Liver (tissue), 9 donors: ENCODE results near the gene STK32C. TPM values are rescaled to one million over a fixed set of nuclear protein-coding genes. Genes with fewer than 3 reads are reported as not detected.

Experiments
- DNase-seq: peaks from one replicate; pipeline ENCODE4 v3.0.0-alpha.2; 2017; ENCODE audit warnings: low spot score
- H3K27ac ChIP-seq, 2 donors: one replicate each; pipeline ENCODE4 v1.7.0; 2013; ENCODE audit warnings: inconsistent platforms in 2 of 2, low read length in 2 of 2, control low read depth in 1 of 2, low read depth in 1 of 2, mild to moderate bottlenecking in 1 of 2
- H3K27me3 ChIP-seq, 4 donors: one replicate each; pipeline versions ENCODE4 v1.6.1 to v1.7.0; 2013; ENCODE audit warnings: low read length in 3 of 4, inconsistent platforms in 1 of 4, mild to moderate bottlenecking in 1 of 4, moderate library complexity in 1 of 4; ENCODE audit not compliant: control insufficient read depth in 4 of 4, insufficient read depth in 4 of 4
- H3K36me3 ChIP-seq, 4 donors: one replicate each; pipeline versions ENCODE4 v1.6.1 to v1.7.0; 2013; ENCODE audit warnings: low read length in 3 of 4, mild to moderate bottlenecking in 3 of 4, low read depth in 1 of 4, moderate library complexity in 1 of 4; ENCODE audit not compliant: control insufficient read depth in 4 of 4, insufficient read depth in 3 of 4
- H3K4me1 ChIP-seq, 4 donors: one replicate each; pipeline versions ENCODE4 v1.6.1 to v1.7.0; 2013; ENCODE audit warnings: low read length in 3 of 4, mild to moderate bottlenecking in 3 of 4, moderate library complexity in 1 of 4; ENCODE audit not compliant: control insufficient read depth in 4 of 4, insufficient read depth in 4 of 4
- H3K4me3 ChIP-seq, 3 donors: one replicate each; pipeline versions ENCODE4 v1.6.1 to v1.7.0; 2013; ENCODE audit warnings: low read length in 3 of 3, control low read depth in 1 of 3, low read depth in 1 of 3, mild to moderate bottlenecking in 1 of 3
- H3K9ac ChIP-seq, 2 donors: one replicate each; pipeline ENCODE4 v1.7.0; 2013; ENCODE audit warnings: low read length in 2 of 2, mild to moderate bottlenecking in 2 of 2, moderate library complexity in 2 of 2, control low read depth in 1 of 2, low read depth in 1 of 2
- H3K9me3 ChIP-seq, 4 donors: one replicate each; pipeline versions ENCODE4 v1.6.1 to v1.7.0; 2013; ENCODE audit warnings: low read length in 3 of 4; ENCODE audit not compliant: control insufficient read depth in 4 of 4
- CTCF ChIP-seq: fragments of 150-350 bp; IDR thresholded peaks from 2 replicates; pipeline ENCODE4 v1.5.1; 2017; ENCODE audit warnings: improper control_type of control experiment, low read depth, low read length; ENCODE audit not compliant: missing input control
- EGR1 ChIP-seq, 2 donors: IDR thresholded peaks; 2 replicates each; pipeline ENCODE4 v1.6.1; 2016 to 2018; ENCODE audit warnings: antibody characterized with exemption in 2 of 2, low read depth in 2 of 2
- FOXA2 ChIP-seq: IDR thresholded peaks from 2 replicates; pipeline ENCODE4 v1.6.1; 2016; ENCODE audit warnings: antibody characterized with exemption
- HNF4A ChIP-seq, 2 donors: conservative IDR thresholded peaks; 2 replicates each; pipeline ENCODE4 v1.6.1; 2016; ENCODE audit warnings: antibody characterized with exemption in 2 of 2, mild to moderate bottlenecking in 2 of 2
- HNF4G ChIP-seq: IDR thresholded peaks from 2 replicates; pipeline ENCODE4 v1.6.1; 2016; ENCODE audit warnings: antibody characterized with exemption
- NR2F2 ChIP-seq: IDR thresholded peaks from 2 replicates; pipeline ENCODE4 v1.6.1; 2016; ENCODE audit warnings: antibody characterized with exemption
- RAD21 ChIP-seq, 2 donors: IDR thresholded peaks; 2 replicates each; pipeline ENCODE4 v1.6.1; 2016; ENCODE audit warnings: antibody characterized with exemption in 2 of 2, mild to moderate bottlenecking in 2 of 2
- REST ChIP-seq: IDR thresholded peaks from 2 replicates; pipeline ENCODE4 v1.6.1; 2016; ENCODE audit warnings: antibody characterized with exemption, mild to moderate bottlenecking
- RXRA ChIP-seq, 2 donors: IDR thresholded peaks; 2 replicates each; pipeline ENCODE4 v1.6.1; 2017 to 2018; ENCODE audit warnings: antibody characterized with exemption in 2 of 2, mild to moderate bottlenecking in 1 of 2
- SP1 ChIP-seq: IDR thresholded peaks from 2 replicates; pipeline ENCODE4 v1.6.1; 2018; ENCODE audit warnings: antibody characterized with exemption, mild to moderate bottlenecking
- TAF1 ChIP-seq: conservative IDR thresholded peaks from 2 replicates; pipeline ENCODE4 v1.6.1; 2016; ENCODE audit warnings: antibody characterized with exemption, mild to moderate bottlenecking
- ZBTB33 ChIP-seq: IDR thresholded peaks from 2 replicates; pipeline ENCODE4 v1.6.1; 2016; ENCODE audit warnings: antibody characterized with exemption
- WGBS: extraction: QIAGEN DNeasy Blood & Tissue Kit; methylation state at CpG from one replicate; pipeline ENCODE4 v1.1.7; 2013; 5-methylcytosine and 5-hydroxymethylcytosine counted together
- polyA plus RNA-seq, 2 donors: library from polyadenylated mRNA; stranded (reverse) in 1 of 2; unstranded in 1 of 2; fragments of 200-250 nt in 1 of 2; fragments of >200 nt in 1 of 2; fragmentation: Nextera tagmentation in 1 of 2; extraction: Ambion mirVana in 1 of 2; gene quantifications; one replicate each; pipeline versions ENCODE4 v1.2.1 to v1.2.3, GENCODE V29; 2013 to 2015
- total RNA-seq, 2 donors: library from RNA; depleted of rRNA; stranded (reverse); fragments of >200 nt; gene quantifications; one replicate each; pipeline ENCODE4 v1.2.3, GENCODE V29; 2014
- TF ChIP-seq, protein P1 (sequence below): IDR thresholded peaks from 2 replicates; pipeline ENCODE4 v1.6.1; 2016; ENCODE audit warnings: antibody characterized with exemption
- donor health status: healthy.
- donor health status: healthy.
- donor health status: healthy.
- donor health status: healthy.
- donor health status: healthy.

Gene STK32C
- total and polyA plus RNA-seq, 4 donors = 1.8 to 4.6 (median 2.2) TPM

DNA sequence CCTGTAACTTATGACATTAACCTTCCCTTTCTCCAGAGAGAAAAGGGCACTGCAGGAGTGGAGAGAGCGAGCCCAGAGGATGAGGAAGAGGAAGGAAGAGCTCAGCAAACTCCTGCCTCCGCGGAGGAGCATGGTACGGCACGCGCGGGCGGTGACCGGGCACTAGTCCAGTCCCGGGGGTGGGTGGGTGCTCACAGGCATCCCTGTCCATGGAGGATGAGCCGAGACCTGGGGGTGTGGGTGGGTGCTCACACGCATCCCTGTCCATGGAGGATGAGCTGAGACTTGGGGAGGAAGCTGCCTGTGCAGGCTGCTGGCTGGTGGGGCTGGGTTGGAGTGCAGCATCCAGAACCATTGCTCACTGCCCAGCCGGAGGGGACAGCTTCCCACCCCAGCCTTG lies 48.0 kb upstream of the STK32C start:
- WGBS = 91% methylated on average over 13 of the region's 13 CpGs
- H3K9me3 ChIP-seq = no peaks in the 10 kb centered on the region
- H3K4me3 ChIP-seq = no peak overlapping the region
- no peak for TF ChIP-seq EGR1 (IDR thresholded peaks at IDR 0.05; ENCODE audit: low read depth in 2 of 2)
- TF ChIP-seq RAD21 (IDR thresholded peaks at IDR 0.05) = no peak
- TF ChIP-seq REST = no peak
- no peak for TF ChIP-seq SP1
- TF ChIP-seq ZBTB33 = no peak
- no peak for TF ChIP-seq NR2F2
- TF ChIP-seq FOXA2 = no peak
- TF ChIP-seq CTCF = no peak
- DNase-seq = no peak
- no peaks in the 10 kb centered on the region for H3K4me1 ChIP-seq
- no peaks in the 10 kb centered on the region for H3K27me3 ChIP-seq
- no peak overlapping the region for H3K9ac ChIP-seq
- peaks cover 0 to 3% (median 0%) of the 10 kb centered on the region in 4 donors for H3K36me3 ChIP-seq
- no peak overlapping the region for H3K27ac ChIP-seq

- TF ChIP-seq EGR1 (IDR thresholded peaks at IDR 0.05; ENCODE audit: low read depth in 2 of 2) = no peak
- TF ChIP-seq HNF4G = no peak
- no peak for TF ChIP-seq TAF1
- TF ChIP-seq HNF4A (conservative IDR thresholded peaks at IDR 0.05) = no peak
- TF ChIP-seq RAD21 (IDR thresholded peaks at IDR 0.05) = no peak
- no peak for TF ChIP-seq SP1
- TF ChIP-seq RXRA (IDR thresholded peaks at IDR 0.05) = no peak
- TF ChIP-seq, protein P1, sequence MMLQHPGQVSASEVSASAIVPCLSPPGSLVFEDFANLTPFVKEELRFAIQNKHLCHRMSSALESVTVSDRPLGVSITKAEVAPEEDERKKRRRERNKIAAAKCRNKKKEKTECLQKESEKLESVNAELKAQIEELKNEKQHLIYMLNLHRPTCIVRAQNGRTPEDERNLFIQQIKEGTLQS = no peak
- no peak for TF ChIP-seq REST
- H3K27ac ChIP-seq = no peak overlapping the region
- no peaks in the 10 kb centered on the region for H3K9me3 ChIP-seq
- H3K36me3 ChIP-seq = peaks cover 0 to 3% (median 0%) of the 10 kb centered on the region in 4 donors
- H3K27me3 ChIP-seq = no peaks in the 10 kb centered on the region
- no peak overlapping the region for H3K9ac ChIP-seq
- 95% methylated on average over 17 of the region's 17 CpGs for WGBS
- H3K4me3 ChIP-seq = no peak overlapping the region
- no peaks in the 10 kb centered on the region for H3K4me1 ChIP-seq
- no peak for DNase-seq
These were observed 47.5 kb upstream of the STK32C start for GRCh38 chr10:132355297-132355696.
